HCT116 (cell line): ENCODE results near the gene FOXP1. TPM values are rescaled to one million over a fixed set of nuclear protein-coding genes. Genes with fewer than 3 reads are reported as not detected.

Source experiments
- ATAC-seq: fragments of 200-7000 bp; cut with Tn5 transposase; 2 replicates; pipeline ENCODE4 v1.9.1; 2020; ENCODE audit warnings: mild to moderate bottlenecking, moderate library complexity
- BruUV-seq: library from RNA; stranded (reverse); fragments of 400-500 nt; replicated peaks from 2 replicates; lab custom pipeline; 2021; lab: Mats Ljungman, UMichigan
- CTCF ChIA-PET: fragments of 300-600 bp; sonication (Branson Sonifier 250); formaldehyde crosslinking; loops from one replicate; lab custom pipeline; 2021; ENCODE audit warnings: antibody characterized with exemption; lab: Charles Lee
- POLR2A ChIA-PET: fragments of 300-600, 350-600 bp; sonication (Branson Sonifier 250); formaldehyde crosslinking; loops from one replicate; lab custom pipeline; 2021; ENCODE audit warnings: antibody characterized with exemption; lab: Charles Lee
- RAD21 ChIA-PET, 2 experiments: fragments of 300-600 bp; sonication (Branson Sonifier 250); formaldehyde crosslinking; loops; one replicate each; lab custom pipeline; 2023; ENCODE audit warnings: low total read pairs in 2 of 2; ENCODE audit not compliant: uncharacterized antibody in 2 of 2, unreplicated experiment in 2 of 2, low non-redundant PET in 1 of 2; lab: Charles Lee
- DNase-seq: peaks from one replicate; pipeline ENCODE4 v3.0.0-alpha.2; 2010; ENCODE audit warnings: low read depth, low spot score
- H2AFZ ChIP-seq: fragments of 200-600 bp; shearing (Covaris generic), sonication (generic); 2 replicates; pipeline ENCODE4 v1.6.1; 2017; ENCODE audit warnings: low read depth, mixed run types, mixed read lengths, antibody characterized with exemption, low read length; ENCODE audit not compliant: poor library complexity, severe bottlenecking
- H3K27ac ChIP-seq: 2 replicates; pipeline ENCODE4 v1.5.1; 2012; ENCODE audit warnings: low read depth, low read length
- H3K27me3 ChIP-seq: fragments of 200-600 bp; sonication (generic); 2 replicates; pipeline ENCODE4 v1.6.1; 2016; ENCODE audit warnings: mixed run types, low read length, mixed read lengths; ENCODE audit not compliant: insufficient read depth
- H3K36me3 ChIP-seq, 2 experiments: fragments of 200-500 bp in 1 of 2; fragments of 200-600 bp in 1 of 2; sonication (Bioruptor generic) in 1 of 2; sonication (generic) in 1 of 2; 2 replicates each; pipeline versions ENCODE4 v1.5.1 to v1.6.1; 2014 to 2016; ENCODE audit warnings: low read length in 2 of 2, inconsistent platforms in 1 of 2, mixed read lengths in 1 of 2, mixed run types in 1 of 2; ENCODE audit not compliant: insufficient read depth in 2 of 2, control insufficient read depth in 1 of 2
- H3K4me1 ChIP-seq, 2 experiments: fragments of 200-600 bp in 1 of 2; sonication (generic) in 1 of 2; 2 replicates each; pipeline versions ENCODE4 v1.5.1 to v1.6.1; 2012 to 2017; ENCODE audit warnings: low read length in 2 of 2, inconsistent platforms in 1 of 2, mild to moderate bottlenecking in 1 of 2, mixed read lengths in 1 of 2, mixed run types in 1 of 2, moderate library complexity in 1 of 2; ENCODE audit not compliant: insufficient read depth in 2 of 2, control insufficient read depth in 1 of 2
- H3K4me2 ChIP-seq: fragments of 200-600 bp; sonication (generic); 2 replicates; pipeline ENCODE4 v1.6.1; 2017; ENCODE audit warnings: mixed run types, low read length, mixed read lengths
- H3K4me3 ChIP-seq, 2 experiments: fragments of 200-600 bp in 1 of 2; sonication (generic) in 1 of 2; replicated peaks in 1 of 2; 2 replicates each; pipeline ENCODE4 v1.5.1; 2011 to 2016; ENCODE audit warnings: low read length in 2 of 2, control low read depth in 1 of 2, low read depth in 1 of 2, mild to moderate bottlenecking in 1 of 2, mixed read lengths in 1 of 2, mixed run types in 1 of 2
- H3K79me2 ChIP-seq: fragments of 200-600 bp; sonication (generic); 2 replicates; pipeline ENCODE4 v1.6.1; 2017; ENCODE audit warnings: mild to moderate bottlenecking, mixed run types, low read length, moderate library complexity, mixed read lengths; ENCODE audit not compliant: insufficient read depth
- H3K9ac ChIP-seq: fragments of 200-600 bp; sonication (generic); 2 replicates; pipeline ENCODE4 v1.6.1; 2016; ENCODE audit warnings: low read length, mixed read lengths
- H3K9me2 ChIP-seq: fragments of 200-600 bp; sonication (generic), shearing (Covaris generic); 2 replicates; pipeline ENCODE4 v1.6.1; 2017; ENCODE audit warnings: mixed run types, mild to moderate bottlenecking, moderate library complexity; ENCODE audit not compliant: insufficient read depth
- H3K9me3 ChIP-seq, 2 experiments: fragments of 200-500 bp in 1 of 2; fragments of 200-600 bp in 1 of 2; sonication (Bioruptor generic) in 1 of 2; sonication (generic) in 1 of 2; 2 replicates each; pipeline ENCODE4 v1.6.1; 2014 to 2017; ENCODE audit warnings: low read length in 2 of 2, mixed read lengths in 2 of 2, inconsistent platforms in 1 of 2, low read depth in 1 of 2, mild to moderate bottlenecking in 1 of 2, mixed run types in 1 of 2, moderate library complexity in 1 of 2; ENCODE audit not compliant: control insufficient read depth in 1 of 2, insufficient read depth in 1 of 2
- H4K20me1 ChIP-seq: fragments of 200-600 bp; sonication (generic), shearing (Covaris generic); 2 replicates; pipeline ENCODE4 v1.6.1; 2017; ENCODE audit warnings: mixed run types, mild to moderate bottlenecking, moderate library complexity; ENCODE audit not compliant: insufficient read depth
- CBX3 ChIP-seq: IDR thresholded peaks from 2 replicates; pipeline ENCODE4 v1.6.1; 2012; ENCODE audit warnings: low read depth
- CEBPB ChIP-seq: IDR thresholded peaks from 2 replicates; pipeline ENCODE4 v1.6.1; 2012; ENCODE audit warnings: low read depth
- MAX ChIP-seq: IDR thresholded peaks from 2 replicates; pipeline ENCODE4 v1.6.1; 2012
- POLR2AphosphoS5 ChIP-seq: IDR thresholded peaks from 2 replicates; pipeline ENCODE4 v1.6.1; 2011; ENCODE audit warnings: mild to moderate bottlenecking, low read depth, low read length, moderate library complexity
- SP1 ChIP-seq: IDR thresholded peaks from 2 replicates; pipeline ENCODE4 v1.6.1; 2012; ENCODE audit warnings: low read depth
- SRF ChIP-seq: IDR thresholded peaks from 2 replicates; pipeline ENCODE4 v1.6.1; 2012; ENCODE audit warnings: low read depth
- ZBTB33 ChIP-seq: IDR thresholded peaks from 2 replicates; pipeline ENCODE4 v1.6.1; 2011; ENCODE audit warnings: mild to moderate bottlenecking, low read length, moderate library complexity; ENCODE audit not compliant: insufficient replicate concordance; ENCODE audit errors: extremely low read depth
- ZFX ChIP-seq: fragments of 450-650 bp; IDR thresholded peaks from 2 replicates; pipeline ENCODE4 v1.6.1; 2017
- intact Hi-C: fragments of 100-400 bp; cut with micrococcal nuclease; formaldehyde crosslinking; loops from 2 replicates; pipeline ENCODE4 v1.10.0; 2022
- total RNA-seq: library from RNA; stranded (reverse); gene quantifications from one replicate; pipeline ENCODE4 v1.2.1, GENCODE V29; 2021; ENCODE audit not compliant: unreplicated experiment

Gene FOXP1
- total RNA-seq, 1 experiment from 2014 or later, result 11.4 TPM

- H3K4me2 ChIP-seq, result peak overlapping the region; percentile 71; the same call in 1 of the 2 replicates
- ChIA-PET CTCF (interaction anchor here (0.8 kb wide), 1 partner anchor 868 kb away, joined by 3 read pairs; no protein-coding TSS in a partner anchor), RAD21 (interaction anchor here in 1 of 2 experiments (0.6 kb wide), 1 partner anchor 867 kb away, joined by 3 read pairs; no protein-coding TSS in a partner anchor), POLR2A (no interaction called here)
- peaks cover 0 to 6% of the 10 kb centered on the region in 2 experiments; a peak in 1 of 4 replicates for H3K4me1 ChIP-seq
- ATAC-seq, result no peak
- H3K27ac ChIP-seq, result no peak overlapping the region
- H3K4me3 ChIP-seq, result no peak overlapping the region
- no peaks in the 10 kb centered on the region for H3K36me3 ChIP-seq
- no peaks in the 10 kb centered on the region for H3K27me3 ChIP-seq
- H3K9me2 ChIP-seq, result no peaks in the 10 kb centered on the region
- DNase-seq, result no peak
- intact Hi-C loops, result loop anchor here (5.0 to 10.0 kb wide), 3 partner anchors 510 to 1033 kb away; no protein-coding TSS in a partner anchor
- H2AFZ ChIP-seq, result no peak overlapping the region
- no peaks in the 10 kb centered on the region for H4K20me1 ChIP-seq
- no TSS peak for BruUV-seq
- no peak overlapping the region for H3K9ac ChIP-seq
- H3K79me2 ChIP-seq, result no peaks in the 10 kb centered on the region
- no peaks in the 10 kb centered on the region for H3K9me3 ChIP-seq
- TF ChIP-seq CEBPB (no peak), CBX3 (no peak), SP1 (no peak), POLR2AphosphoS5 (no peak), MAX (no peak), ZBTB33 (no peak), SRF (no peak), ZFX (no peak)
These were observed 1.6 kb upstream of the FOXP1 start for GRCh38 chr3:71585131-71585530.
